Measurements from ENCODE around the gene E4F1. TPM values are rescaled to one million over a fixed set of nuclear protein-coding genes. Genes with fewer than 3 reads are reported as not detected.

E4F1 gene
- total and polyA plus RNA-seq, 9 of the 15 experiments (the other 6 are each of a cell fraction or from before 2014, with no cell fraction given): 0.48 to 94.9 (median 20.4) TPM

GRCh38 chr16:2223942-2224486, 623 bp downstream of the E4F1 start:
- H3K27ac ChIP-seq (ENCODE audit: extremely low read depth, low read depth, low read length): peak overlapping the region; percentile 82
- H3K9me3 ChIP-seq (replicated peaks; ENCODE audit: control insufficient read depth, insufficient read depth, low read depth, low read length): no peaks in the 10 kb centered on the region
- peaks cover 38% of the 10 kb centered on the region; the same call in 1 of the 3 replicates for H3K36me3 ChIP-seq (ENCODE audit: control insufficient read depth, insufficient read depth, low read length)
- FAIRE-seq (no peak), ATAC-seq (peak; percentile 74), DNase-seq (ENCODE audit: extremely low read depth in 1 of 4, low spot score in 3 of 4) (peak in 3 of 4 experiments; percentile 66 to 77 (median 68))
- H3K4me2 ChIP-seq (ENCODE audit: insufficient read depth, low read length): peak overlapping the region; percentile 77
- peak overlapping the region; percentile 80 for H2AFZ ChIP-seq (ENCODE audit: low read depth, low read length)
- CTCF ChIA-PET (ENCODE audit: low intra/inter-chr PET ratio): no interaction called here
- in situ Hi-C loops (cut with MboI) (no loop called here), intact Hi-C loops (cut with micrococcal nuclease) (loop anchor here (1.0 kb wide), 1 partner anchor 27 kb away; the partner anchor contains the start of gene ECI1)
- 0% methylated on average over 18 of the region's 22 CpGs for WGBS (ENCODE audit: insufficient coverage, low coverage, missing lambda C conversion rate)
- H3K4me1 ChIP-seq (replicated peaks in 1 of 2; ENCODE audit: control insufficient read depth in 2 of 2, insufficient read depth in 2 of 2, low read length in 2 of 2): peaks cover 11 to 61% of the 10 kb centered on the region in 2 experiments; a peak in 3 of 5 replicates
- no peaks in the 10 kb centered on the region for H3K27me3 ChIP-seq (ENCODE audit: control insufficient read depth in 2 of 2, insufficient read depth in 2 of 2, low read length in 2 of 2)
- H3K9ac ChIP-seq (ENCODE audit: insufficient read depth in 1 of 2, low read depth in 2 of 2, low read length in 2 of 2): peak overlapping the region; percentile 91 to 98
- no peaks in the 10 kb centered on the region for H3K9me1 ChIP-seq (ENCODE audit: control insufficient read depth, insufficient read depth, low read length)
- POLR2A ChIA-PET: interaction anchor here (0.6 to 5.0 kb wide), 11 partner anchors 8 to 259 kb away, joined by 3 to 29 read pairs (median 5); partner anchors contain the start of genes BRICD5, DNASE1L2, ECI1 and PGP
- TSS peak; percentile 73 for BruUV-seq (replicated peaks)
- H3K4me3 ChIP-seq: peak overlapping the region; percentile 87
- H4K20me1 ChIP-seq (replicated peaks; ENCODE audit: control insufficient read depth, insufficient read depth, low read length): peaks cover 11% of the 10 kb centered on the region
- peaks cover 53% of the 10 kb centered on the region for H3K79me2 ChIP-seq (ENCODE audit: control insufficient read depth, insufficient read depth, low read length)
- TF ChIP-seq HNRNPUL1 (IDR thresholded peaks at IDR 0.05; ENCODE audit: low read length) (no peak), SMARCE1 (IDR thresholded peaks at IDR 0.05) (0 out of 2 replicates have a peak, but pooled peaks have one; percentile 10), ZNF395 (CRISPR knock-in tag; IDR thresholded peaks at IDR 0.05) (0 out of 2 replicates have a peak, but pooled peaks have one; percentile 45), DMBX1 (CRISPR knock-in tag; IDR thresholded peaks at IDR 0.05; ENCODE audit: borderline replicate concordance) (no peak), SMAD4 (CRISPR knock-in tag; conservative IDR thresholded peaks at IDR 0.05) (peak; percentile 46; the same call in 1 of the 2 replicates), BCOR (IDR thresholded peaks at IDR 0.05) (peak; percentile 6; the same call in 1 of the 2 replicates), MTA1 (IDR thresholded peaks at IDR 0.05; ENCODE audit: borderline replicate concordance) (no peak), TAF1 (IDR thresholded peaks at IDR 0.05; ENCODE audit: control insufficient read depth, extremely low read depth, insufficient read depth, low read length, severe bottlenecking) (peak; percentile 18), CCNT2 (IDR thresholded peaks at IDR 0.05; ENCODE audit: borderline replicate concordance, extremely low read depth, insufficient read length, low read depth, low read length) (peak; percentile 14), NKRF (IDR thresholded peaks at IDR 0.05; ENCODE audit: borderline replicate concordance) (0 out of 2 replicates have a peak, but pooled peaks have one; percentile 53), CHD4 (IDR thresholded peaks at IDR 0.05; ENCODE audit: insufficient read depth, insufficient replicate concordance, low read depth, low read length, poor library complexity, severe bottlenecking) (peak; percentile 42), TEAD4 (IDR thresholded peaks at IDR 0.05; ENCODE audit: low read length) (peak; percentile 7; the same call in 1 of the 2 replicates), TEAD4 (CRISPR knock-in tag; IDR thresholded peaks at IDR 0.05; ENCODE audit: borderline replicate concordance) (no peak), SMARCA5 (IDR thresholded peaks at IDR 0.05) (peak; percentile 73; the same call in 1 of the 2 replicates), HMGXB4 (CRISPR knock-in tag; IDR thresholded peaks at IDR 0.05) (peak; percentile 4; the same call in 1 of the 2 replicates)

Data from K562 (cell line).